Measurements from ENCODE around the gene TREH.
"Not testable (repeated sequence)": the region's sequence is repeated elsewhere in the genome, so short reads cannot be mapped to it uniquely, and the experiment has no call there.

Gene TREH

DNA sequence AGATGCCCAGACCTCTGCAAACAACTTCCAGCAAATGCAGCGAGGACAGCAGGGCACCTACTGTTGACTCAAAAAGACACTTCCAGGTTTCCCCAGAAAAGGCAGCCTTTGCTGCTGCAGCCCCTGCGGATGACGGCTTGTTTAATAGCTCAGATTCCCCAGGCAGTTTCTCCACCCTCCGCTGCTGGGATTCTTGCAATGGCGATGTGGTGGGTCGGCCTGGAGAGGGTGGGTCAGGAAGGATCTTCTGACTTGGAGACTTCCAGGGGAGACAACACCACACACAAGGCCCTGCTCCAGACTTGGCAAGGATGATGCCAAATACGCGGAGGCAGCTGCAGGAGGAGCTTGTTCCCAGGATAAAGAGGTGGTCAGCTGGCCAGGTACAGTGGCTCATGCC lies 17.9 kb upstream of the TREH start:
- DNase-seq (ENCODE audit: low read depth in 3 of 3), result no peak

DNA sequence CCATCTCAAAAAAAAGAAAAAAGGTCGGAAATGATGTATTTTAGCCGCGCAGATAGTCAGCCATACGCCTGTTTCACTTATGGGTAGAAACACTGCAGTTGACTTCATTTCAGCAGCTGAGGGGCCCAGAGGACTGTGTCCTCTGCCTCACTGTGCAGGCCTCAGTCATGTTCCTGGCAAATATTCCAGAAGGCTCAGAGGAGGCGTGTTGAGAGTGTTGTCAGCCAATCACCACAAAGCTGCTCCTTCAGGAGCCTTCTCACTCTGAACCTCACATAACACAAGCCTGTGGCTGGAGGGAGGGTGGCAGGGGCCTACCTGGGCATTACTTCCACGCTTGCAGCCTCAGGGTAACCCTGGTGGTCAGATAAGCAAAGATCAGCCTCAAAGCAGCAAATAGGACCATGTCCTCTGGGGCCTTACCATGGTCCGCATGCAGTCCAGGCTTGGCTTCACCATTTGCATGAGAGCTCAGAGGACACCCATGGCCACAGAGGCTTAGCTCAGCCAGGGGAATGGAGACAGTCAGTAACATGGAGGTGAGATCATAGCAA lies 17.3 kb upstream of the TREH start:
- DNase-seq (ENCODE audit: low read depth in 3 of 3), result no peak

DNA sequence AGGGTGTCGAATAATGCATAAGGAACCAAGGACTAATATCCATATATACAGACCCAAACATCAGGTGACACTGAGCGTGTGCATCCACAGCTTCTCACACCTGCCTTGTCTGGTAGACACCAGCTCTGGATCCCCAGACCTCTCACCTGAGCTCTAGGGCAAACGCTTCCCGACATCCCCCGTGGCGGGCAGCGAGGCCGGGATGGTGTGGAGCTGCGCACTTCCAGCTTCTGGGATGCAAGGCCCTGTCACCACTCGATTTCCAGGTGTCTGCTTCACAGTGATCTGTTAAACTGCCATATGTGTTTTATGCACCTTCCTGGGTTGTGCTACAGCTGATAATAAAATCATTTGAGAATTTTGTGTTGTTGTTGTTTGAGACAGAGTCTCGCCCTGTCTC lies 15.3 kb upstream of the TREH start:
- DNase-seq (ENCODE audit: low read depth in 3 of 3), result no peak

DNA sequence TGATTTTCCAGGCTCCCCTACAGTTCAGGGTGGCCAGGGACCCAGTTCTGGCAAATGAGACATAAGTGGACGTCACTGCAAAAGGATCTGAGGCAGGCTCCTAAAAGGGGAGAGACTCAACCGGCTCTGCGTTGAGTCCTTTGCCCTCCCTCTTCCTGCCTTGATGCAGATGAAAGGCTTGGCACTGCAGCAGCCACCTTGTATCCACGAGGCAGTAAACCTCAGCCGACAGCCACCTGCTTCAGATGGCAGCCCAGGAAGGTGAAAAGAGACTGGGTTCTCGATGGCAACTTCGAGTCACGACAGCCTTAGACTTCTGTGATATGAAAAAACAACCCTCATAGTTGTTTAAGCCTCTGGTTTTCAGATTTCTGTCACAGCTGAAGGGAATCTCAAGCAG lies 14.7 kb upstream of the TREH start:
- no peak for DNase-seq (ENCODE audit: low read depth in 3 of 3)

DNA sequence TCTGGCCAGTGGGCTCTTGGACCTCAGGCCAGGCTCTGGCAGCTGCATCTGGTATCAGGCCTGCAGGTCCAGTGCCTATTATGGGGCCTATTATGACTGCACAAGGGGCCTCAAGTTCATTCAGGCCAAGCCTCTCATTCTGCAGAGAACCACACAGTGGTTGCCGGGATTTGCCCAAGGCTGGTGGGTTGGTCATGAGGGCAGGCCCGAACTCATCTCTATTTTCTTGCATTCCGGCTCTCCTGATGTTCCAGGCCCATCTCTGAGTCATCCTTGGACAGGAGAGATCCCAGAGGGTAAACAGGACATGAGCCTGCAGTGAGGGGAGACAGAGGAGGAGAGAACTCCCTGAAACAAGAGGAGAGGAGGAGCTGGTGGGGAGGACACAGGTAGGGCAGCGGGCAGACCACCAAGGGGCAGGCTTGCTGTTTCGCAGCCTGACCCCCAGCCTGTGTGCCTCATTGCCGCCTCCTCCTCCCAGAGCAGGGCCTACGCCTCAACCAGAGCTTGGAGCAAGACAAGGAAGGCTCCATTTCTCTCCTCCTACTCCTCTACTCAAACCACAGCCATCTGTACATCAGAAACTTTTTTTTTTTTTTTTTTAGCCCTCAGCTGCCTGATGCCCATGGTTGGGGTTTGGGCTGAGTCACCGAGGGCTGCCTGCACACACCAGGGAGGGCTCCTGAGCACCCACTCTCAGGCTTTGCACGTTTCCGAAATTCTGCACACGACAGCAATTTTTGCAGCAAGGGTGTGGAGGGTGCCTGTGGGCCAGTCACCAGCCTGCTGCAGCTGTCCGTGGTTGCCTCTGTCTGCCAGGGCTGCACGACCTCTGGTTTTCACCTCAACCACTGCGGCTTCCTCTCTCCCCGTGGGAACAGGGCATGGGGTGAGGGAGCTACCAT lies 12.7 kb upstream of the TREH start:
- DNase-seq (ENCODE audit: low read depth in 3 of 3), result peak; percentile 28 to 57 (median 45)

DNA sequence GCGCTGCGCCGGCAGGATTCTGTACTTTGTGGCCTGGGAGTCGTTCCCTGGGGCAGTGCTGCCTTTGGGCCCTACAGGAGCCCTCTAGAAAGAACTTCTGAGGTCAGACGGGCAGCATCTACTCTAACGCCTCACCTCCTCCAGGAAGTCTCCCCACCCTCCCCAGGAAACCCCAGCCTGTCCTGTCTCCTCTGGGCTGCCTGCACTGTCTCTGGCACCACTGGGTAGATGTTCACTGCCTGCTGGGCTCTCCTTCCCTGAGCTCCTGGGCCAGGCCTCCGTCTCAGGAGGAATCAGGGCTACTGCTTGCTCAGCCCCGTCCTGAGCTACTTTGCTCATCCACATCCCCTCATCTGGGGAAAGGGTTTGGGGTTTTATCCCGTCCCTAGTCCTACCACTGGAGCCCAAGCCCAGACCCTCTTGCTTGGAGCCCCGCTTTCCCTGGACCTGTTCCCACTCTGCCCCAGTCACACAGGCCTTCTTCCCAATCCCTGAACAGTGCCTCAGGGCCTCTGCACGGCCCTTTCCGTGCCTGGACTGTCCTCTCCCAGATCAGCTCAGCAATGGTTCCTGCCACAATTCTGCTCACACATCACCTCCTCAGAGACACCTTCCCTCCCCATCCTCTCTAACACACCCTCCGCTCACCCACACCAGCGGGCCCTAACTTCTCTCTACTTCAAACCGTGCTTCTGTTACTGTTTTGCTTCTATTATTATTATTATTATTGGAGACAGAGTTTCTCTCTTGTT lies 11.3 kb upstream of the TREH start:
- DNase-seq (ENCODE audit: low read depth in 3 of 3), result no peak

DNA sequence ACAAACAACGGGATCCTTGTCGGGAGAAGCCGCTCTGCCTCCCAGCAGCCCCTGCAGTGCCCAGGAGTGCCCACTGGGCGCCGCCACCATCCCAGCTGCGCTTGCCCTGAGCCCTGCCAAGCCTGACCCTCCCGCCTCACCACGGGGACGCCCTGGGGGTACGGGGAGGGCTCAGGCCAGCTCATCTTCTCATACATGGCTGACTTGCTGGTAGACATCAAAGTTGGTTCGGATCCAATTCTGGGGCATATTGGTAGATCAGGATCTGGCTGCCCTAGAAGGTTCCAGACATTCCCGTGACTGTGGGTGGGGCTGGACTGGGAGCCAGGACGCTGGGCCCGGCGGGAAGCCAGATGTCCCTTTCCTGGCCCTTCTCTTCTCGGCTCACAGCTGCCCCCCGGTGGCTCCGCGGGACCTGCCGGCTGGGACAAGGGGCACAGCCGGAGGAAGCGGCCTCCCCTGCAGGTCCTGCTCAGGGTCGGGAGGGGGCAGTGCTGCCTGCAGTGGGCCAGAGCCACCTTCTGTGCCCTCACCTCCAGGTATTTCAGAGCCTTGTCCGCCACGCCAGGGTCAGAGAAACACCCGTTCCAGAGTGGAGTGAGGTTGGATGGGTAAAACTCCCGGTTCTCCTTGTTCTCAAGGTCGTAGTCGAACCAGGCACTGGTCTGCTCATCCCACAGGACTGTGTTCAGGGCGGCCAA lies 10.6 kb upstream of the TREH start:
- DNase-seq (ENCODE audit: low read depth in 3 of 3), result peak; percentile 65 to 82 (median 66)

DNA sequence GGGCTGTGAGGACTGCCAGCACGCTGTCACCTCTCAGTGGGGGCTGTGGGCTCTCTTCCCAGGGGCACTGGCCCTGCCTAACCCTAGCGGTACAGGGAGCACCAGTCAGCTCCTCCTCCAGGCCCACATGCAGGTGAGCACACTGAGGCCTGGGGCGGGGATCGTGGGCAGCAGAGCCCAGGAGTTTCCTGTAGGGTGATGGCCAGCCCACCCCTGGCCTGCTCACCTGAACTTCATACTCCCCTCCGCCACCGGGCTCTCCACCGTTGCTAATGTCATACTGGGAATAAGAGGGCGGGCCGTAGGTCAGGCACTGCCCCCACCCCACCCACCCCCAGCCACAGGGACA lies 10.0 kb upstream of the TREH start:
- DNase-seq (ENCODE audit: low read depth in 3 of 3), result no peak

DNA sequence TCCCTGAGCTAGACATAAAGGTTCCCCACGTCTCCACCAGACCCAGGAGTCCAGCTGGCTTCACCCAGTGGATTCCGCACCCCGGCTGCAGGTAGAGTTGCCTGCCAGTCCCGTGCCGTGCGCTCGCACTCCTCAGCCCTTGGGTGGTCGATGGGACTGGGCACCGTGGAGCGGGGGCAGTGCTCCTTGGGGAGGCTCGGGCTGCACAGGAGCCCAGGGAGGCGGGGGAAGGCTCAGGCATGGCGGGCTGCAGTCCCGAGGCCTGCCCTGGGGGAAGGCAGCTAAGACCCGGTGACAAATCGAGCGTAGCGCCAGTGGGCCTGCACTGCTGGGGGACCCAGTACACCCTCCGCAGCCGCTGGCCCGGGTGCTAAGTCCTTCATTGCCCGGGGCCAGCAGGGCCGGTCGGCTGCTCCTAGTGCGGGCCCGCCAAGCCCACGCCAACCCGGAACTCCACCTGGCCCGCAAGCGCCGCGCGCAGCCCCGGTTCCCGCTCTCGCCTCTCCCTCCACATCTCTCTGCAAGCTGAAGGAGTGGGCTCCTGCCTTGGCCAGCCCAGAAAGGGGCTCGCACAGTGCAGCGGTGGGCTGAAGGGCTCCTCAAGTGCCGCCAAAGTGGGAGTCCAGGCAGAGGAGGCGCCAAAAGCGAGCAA lies 9.5 kb upstream of the TREH start:
- DNase-seq (ENCODE audit: low read depth in 3 of 3), result no peak

DNA sequence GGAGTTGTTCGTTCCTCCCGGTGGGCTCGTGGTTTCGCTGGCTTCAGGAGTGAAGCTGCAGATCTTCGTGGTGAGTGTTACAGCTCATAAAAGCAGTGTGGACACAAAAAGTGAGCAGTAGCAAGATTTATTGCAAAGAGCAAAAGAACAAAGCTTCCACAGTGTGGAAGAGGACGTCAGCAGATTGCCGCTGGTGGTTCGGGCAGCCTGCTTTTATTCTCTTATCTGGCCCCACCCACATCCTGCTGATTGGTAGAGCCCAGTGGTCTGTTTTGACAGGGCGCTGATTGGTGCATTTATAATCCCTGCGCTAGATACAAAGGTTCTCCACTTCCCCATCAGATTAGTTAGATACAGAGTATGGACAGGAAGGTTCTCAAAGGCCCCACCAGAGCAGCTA lies 8.9 kb upstream of the TREH start:
- DNase-seq (ENCODE audit: low read depth in 3 of 3), result not testable (repeated sequence)

DNA sequence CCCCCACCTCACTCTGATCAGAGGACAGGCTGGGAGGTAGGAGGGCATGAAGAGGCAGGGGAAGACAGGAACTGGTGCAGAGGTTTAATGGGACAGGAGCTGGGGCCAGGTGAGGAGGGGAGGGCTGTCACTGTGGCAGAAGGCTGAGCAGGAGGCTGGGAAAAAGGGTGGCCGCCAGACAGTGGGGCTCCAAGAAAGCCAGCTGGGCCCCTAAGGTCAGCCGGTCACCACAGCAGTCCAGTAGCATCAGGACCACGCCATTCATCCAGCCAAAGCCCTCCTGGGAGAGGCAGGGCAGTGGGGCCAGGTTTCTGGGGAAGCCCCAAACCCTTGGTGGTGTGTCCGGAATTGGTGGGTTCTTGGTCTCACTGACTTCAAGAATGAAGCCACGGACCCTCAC lies 8.5 kb upstream of the TREH start:
- no peak for DNase-seq (ENCODE audit: low read depth in 3 of 3)

DNA sequence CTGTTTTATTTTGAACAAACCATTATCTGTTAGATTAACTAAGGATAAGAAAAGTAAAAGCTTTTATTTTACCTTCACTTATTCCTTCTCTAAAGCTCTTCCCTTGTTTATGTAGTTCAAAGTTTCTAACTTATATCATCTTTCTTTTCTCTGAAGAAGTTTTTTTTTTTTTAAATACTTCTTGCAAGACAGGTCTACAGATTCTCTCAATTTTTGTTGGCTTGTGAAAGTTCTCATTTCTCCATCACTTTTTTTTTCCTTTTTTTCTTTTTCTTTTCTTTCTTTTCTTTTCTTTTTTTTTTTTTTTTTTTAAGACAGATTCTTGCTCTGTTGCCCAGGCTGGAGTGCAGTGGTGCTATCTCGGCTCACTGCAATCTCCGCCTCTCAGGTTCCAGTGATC lies 4.7 kb upstream of the TREH start:
- no peak for DNase-seq (ENCODE audit: low read depth in 3 of 3)

DNA sequence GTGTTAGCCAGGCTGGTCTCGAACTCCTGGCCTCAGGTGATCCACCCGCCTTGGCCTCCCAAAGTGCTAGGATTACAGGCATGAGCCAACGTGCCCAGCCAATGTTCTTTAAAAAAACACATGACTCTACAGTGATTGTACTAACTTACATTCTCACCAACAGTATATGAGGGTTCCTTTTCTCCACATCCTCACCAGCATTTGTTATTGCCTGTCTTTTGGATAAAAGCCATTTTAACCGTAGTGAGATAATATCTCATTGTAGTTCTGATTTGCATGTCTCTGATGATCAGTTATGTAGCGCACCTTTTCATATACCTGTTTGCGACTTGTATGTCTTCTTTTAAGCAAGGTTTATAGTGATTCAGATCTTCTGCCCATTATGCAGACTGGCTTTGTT lies 3.5 kb upstream of the TREH start:
- not testable (repeated sequence) for DNase-seq (ENCODE audit: low read depth in 3 of 3)

DNA sequence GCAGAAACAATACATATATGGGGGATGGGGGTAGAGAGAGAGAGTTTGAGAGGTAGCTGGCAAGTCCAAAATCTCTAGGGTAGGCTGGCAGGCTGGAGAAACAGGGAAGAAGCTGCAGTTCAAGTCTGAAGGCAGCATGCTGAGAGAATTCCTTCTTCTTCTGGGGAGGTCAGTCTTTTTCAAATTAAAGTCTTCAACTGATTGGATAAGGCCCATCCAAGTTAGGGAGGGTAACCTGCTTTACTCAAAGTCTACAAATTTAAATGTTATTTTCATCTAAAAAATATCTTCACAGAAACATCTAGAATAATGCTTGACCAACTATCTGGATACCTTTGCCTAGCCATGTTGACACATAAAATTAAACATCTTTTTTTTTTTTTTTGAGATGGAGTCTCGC lies 2.9 kb upstream of the TREH start:
- no peak for DNase-seq (ENCODE audit: low read depth in 3 of 3)

DNA sequence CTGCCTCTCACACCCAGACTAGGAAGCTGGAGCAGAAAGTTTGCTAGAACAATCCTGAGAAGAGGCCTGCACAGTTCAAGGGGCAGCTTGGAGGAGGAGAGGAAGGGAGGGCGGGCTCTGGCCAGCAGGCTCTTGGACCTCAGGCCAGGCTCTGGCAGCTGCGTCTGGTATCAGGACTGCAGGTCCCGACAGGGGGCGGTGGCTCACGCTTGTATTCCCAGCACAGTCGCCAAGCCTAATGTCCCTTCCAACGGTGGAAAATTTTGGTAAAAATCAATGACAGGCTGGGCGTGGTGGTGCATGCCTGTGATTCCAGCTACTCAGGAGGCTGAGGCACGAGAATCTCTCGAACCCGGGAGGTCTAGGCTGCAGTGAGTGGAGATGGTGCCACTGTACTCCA lies 542 bp downstream of the TREH start:
- DNase-seq (ENCODE audit: low read depth in 3 of 3), result not testable (repeated sequence)

DNA sequence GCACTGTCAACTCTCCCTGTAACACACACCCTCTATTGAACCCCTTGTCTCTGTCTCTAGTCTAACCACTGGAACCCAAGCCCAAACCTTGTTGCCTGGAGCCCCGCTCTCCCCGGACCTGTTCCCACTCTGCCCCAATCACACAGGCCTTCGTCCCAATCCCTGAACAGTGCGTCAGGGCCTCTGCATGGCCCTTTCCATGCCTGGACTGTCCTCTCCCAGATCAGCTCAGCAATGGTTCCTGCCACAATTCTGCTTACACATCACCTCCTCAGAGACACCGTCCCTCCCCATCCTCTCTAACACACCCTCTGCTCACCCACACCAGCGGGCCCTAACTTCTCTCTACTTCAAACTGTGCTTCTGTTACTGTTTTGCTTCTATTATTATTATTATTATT lies 1.5 kb downstream of the TREH start:
- DNase-seq (ENCODE audit: low read depth in 3 of 3), result no peak

DNA sequence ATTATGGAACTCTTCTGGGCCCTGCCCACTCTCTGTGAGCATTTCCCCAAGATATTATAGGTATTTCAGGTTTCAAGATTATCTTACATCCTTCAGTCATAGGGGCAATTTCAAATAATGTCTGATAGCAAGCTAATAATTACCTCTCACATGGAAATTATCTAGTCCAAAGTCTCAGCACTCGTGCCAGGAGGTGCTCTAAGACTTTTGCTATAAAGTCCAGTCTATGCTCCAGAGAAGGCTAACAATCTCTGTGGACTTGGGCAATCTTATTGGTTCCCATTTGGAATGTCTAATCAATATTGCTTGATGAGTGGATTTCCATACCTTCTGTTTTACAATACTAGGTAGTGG lies 5.4 kb downstream of the TREH start:
- no peak for DNase-seq (ENCODE audit: low read depth in 3 of 3)

DNA sequence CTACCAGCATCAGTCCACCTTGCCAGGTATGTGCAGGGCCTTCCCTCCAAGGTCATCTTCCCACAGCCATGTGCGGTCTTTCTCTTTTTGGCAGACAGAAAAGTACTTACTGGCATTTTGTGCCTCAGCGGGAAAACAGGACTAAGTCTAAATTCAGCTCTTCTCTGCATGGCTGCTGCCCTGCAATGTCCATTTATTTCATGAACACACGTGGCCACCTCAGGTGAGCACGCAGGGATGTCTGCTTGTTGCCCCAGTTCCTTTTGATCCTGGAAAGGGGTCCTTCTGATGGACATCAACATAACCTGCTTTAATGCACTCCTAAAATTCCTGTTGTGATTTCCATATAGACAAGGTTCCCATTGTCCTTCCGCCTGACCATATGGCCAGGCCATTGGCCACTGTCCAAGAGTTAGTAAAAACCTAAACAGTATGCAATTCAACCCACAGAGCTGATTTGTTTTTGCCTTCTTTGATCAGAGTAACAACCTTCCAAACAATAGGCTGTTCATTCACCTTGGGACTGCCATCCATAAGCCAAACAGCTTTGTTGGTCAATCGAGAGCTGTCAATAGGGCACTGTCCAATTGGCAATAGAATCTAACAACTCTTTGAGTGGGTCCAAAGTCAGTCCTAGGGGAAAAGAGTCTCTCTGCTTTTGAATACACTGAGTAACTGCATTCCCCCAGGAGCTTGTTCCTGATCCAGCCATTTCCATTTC lies 5.9 kb downstream of the TREH start:
- DNase-seq (ENCODE audit: low read depth in 3 of 3), result no peak

DNA sequence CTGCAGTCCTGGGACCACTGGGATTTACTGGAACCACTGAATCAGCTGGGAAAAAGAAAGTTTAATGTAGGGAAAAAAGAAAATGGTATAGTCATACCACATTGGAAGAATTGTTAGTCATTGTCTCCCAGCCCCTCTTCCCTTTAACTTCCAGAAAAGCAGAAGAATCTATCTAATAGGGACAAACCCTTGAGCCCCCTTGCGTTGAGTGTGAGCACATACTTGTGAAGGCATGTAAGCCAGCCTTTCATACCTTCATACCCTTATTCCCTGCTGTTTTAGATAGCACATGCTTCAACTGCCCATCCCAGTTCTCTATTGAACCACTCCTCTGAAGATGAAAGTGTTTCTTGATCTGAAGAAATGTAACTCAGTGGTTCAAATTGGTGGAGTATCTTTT lies 6.6 kb downstream of the TREH start:
- no peak for DNase-seq (ENCODE audit: low read depth in 3 of 3)

DNA sequence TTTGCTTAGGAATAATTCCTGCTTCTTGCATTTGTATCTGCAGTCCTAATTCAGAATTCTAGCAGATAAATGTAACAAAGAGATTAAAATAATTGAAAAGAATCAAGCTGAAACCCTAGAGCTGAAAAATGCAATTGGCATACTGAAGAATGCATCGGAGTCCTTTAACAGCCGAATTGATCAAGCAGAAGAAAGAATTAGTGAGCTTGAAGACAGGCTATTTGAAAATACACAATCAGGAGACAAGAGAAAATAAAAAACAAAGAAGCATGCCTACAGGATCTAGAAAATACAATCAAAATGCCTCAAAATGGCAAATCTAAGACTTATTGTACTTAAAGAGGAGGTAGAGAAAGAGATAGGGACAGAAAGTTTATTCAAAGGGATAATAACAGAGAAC lies 8.2 kb downstream of the TREH start:
- no peak for DNase-seq (ENCODE audit: low read depth in 3 of 3)

DNA sequence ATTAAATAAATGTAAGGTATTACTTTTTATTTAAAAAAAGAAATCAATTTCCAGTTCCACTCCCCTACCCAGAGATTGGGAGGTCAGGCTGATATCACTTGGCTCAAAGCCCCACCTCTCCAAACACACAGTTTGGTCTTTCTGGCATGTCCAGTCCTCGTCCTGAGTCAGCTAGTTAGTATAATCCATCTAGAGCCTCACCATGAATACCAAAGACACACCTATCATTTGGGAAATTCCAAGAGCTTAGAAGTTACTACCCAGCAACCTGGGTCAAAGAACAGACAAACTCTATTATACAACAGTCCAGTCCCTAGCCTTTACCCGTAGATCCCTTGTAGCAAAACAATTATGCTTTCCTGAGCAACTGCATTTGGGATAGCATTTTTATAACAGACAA lies 9.4 kb downstream of the TREH start:
- DNase-seq (ENCODE audit: low read depth in 3 of 3), result no peak
